ENCODE data around the gene CLCN4.

Gene CLCN4

DNA sequence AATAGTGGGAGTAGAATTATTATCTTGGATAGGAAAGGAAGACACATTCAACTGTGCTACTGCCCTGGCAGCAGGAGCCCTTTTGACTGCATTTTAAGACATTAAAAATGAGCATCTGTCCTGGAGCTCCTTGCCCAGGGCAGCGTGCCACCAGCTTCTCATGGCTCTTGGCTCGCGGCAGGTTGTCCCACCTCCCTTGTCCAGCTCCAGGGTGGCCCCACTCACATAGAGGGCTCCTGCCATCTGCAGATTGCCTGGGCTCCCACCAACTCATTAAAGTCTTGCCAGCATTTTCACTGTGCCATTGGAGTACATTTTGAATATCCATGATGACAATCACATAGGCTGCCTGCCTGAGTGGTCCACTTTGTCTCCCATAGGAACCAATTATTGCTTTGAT, 27.0 kb downstream of the CLCN4 start:
- TF ChIP-seq, protein P1, sequence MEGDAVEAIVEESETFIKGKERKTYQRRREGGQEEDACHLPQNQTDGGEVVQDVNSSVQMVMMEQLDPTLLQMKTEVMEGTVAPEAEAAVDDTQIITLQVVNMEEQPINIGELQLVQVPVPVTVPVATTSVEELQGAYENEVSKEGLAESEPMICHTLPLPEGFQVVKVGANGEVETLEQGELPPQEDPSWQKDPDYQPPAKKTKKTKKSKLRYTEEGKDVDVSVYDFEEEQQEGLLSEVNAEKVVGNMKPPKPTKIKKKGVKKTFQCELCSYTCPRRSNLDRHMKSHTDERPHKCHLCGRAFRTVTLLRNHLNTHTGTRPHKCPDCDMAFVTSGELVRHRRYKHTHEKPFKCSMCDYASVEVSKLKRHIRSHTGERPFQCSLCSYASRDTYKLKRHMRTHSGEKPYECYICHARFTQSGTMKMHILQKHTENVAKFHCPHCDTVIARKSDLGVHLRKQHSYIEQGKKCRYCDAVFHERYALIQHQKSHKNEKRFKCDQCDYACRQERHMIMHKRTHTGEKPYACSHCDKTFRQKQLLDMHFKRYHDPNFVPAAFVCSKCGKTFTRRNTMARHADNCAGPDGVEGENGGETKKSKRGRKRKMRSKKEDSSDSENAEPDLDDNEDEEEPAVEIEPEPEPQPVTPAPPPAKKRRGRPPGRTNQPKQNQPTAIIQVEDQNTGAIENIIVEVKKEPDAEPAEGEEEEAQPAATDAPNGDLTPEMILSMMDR (IDR thresholded peaks at IDR 0.05; ENCODE audit: extremely low read depth, missing control alignments), result no peak
- no peak for DNase-seq (ENCODE audit: low spot score)

DNA sequence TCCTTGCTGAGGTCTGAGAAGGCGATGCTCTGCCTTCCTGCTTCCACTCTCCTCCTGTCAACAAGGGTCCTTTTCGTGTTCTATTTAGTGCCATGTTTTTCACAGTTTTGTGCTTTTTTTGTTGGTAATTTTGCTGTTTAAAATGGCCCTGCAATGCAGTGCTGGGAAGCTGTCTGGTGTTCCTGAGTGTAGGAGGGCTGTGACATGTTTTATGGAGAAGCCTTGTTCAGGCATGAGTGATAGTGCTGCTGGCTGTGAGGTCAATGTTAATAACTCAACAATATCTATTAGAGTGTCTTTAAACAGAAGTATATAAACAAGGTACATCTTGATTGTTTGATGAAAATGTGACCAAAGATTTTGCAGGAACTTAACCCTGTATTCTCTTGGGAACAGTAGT, 27.6 kb downstream of the CLCN4 start:
- TF ChIP-seq, protein P1 (IDR thresholded peaks at IDR 0.05; ENCODE audit: extremely low read depth, missing control alignments), result no peak
- no peak for DNase-seq (ENCODE audit: low spot score)

DNA sequence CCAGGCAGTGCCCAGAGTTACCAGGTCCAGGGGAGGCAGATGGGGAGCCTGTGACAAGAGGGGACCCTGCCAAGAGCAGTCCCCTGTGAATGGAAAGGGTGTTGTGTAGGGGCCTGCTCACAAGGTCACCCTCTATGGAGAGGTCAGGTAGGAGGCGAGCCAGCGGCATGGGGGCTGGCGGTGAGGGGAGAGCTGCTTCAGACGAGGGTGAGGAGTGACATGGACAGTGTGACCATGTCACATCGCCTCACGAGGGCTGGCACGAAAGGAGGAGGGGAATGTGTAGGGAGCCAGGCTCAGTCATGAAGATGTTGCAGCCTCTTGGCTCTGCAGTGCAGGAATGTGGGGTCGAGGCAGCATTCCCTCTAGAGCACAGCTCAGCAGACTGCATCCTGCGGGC, 29.6 kb downstream of the CLCN4 start:
- TF ChIP-seq, protein P1 (IDR thresholded peaks at IDR 0.05; ENCODE audit: extremely low read depth, missing control alignments), result no peak
- no peak for DNase-seq (ENCODE audit: low spot score)

DNA sequence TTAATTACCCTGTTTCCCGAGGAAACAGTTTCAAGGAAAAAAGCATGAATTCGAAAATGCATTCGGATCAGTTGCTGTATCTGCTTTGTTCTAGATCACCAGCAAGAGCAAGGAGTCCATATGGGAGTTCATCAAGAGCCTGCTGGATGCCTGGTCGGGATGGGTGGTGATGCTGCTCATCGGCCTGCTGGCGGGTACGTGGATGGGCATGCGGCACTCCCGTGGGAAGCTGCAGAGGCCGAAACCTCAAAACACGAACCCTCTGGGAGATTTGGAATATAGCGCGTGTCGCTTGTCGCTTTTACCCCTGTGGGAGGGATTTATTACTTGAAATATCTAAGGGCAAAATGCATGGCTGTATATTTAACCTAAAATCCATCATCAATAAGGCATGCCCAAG, 30.6 kb downstream of the CLCN4 start:
- TF ChIP-seq, protein P1 (IDR thresholded peaks at IDR 0.05; ENCODE audit: extremely low read depth, missing control alignments), result no peak
- no peak for DNase-seq (ENCODE audit: low spot score)

DNA sequence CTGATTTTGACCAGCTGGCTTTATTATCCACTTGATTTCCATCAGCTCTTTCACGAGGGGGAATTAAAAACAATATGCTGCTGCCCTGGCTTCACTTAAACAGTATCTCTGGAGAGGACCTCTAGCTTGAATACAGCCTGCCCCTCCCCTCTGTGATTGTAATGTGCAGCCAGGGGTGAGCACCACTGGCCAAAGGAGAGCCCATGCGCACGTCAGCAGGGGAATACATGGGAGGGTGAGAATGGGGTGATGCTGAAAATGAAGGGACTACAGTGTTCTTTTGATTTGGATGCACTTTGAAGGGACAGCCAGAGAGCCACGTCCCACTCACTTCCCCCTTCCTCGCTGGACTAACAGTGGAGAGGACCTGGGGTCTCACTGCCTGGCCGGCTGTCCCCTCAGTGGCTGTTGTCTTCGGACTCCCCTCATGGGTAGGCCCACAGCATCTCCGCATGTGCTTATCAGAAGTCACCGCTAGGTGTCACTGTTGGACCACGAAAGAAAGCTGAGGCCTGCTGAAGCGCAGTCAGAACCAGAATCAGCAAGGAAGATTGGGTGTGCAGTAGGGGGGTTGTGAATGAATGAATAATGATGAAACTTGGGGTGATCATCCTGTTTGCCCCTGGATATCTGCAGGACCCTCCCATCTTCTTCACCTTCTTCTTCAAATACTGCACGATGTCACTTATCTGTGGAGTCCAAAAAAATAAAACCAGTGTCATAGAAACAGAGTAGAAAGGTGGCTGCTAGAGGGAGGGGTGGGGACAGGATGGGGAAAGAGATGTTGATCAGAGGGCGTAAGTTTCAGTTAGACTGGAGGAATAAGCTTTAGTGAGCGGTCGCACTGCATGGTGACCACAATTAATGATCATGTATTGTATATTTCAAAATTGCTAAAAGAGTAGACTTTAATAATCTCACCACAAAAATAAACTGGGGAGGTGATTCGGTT, 32.8 kb downstream of the CLCN4 start:
- DNase-seq (ENCODE audit: low spot score), result peak; percentile 37
- TF ChIP-seq, protein P1 (IDR thresholded peaks at IDR 0.05; ENCODE audit: extremely low read depth, missing control alignments), result peak; percentile 57

DNA sequence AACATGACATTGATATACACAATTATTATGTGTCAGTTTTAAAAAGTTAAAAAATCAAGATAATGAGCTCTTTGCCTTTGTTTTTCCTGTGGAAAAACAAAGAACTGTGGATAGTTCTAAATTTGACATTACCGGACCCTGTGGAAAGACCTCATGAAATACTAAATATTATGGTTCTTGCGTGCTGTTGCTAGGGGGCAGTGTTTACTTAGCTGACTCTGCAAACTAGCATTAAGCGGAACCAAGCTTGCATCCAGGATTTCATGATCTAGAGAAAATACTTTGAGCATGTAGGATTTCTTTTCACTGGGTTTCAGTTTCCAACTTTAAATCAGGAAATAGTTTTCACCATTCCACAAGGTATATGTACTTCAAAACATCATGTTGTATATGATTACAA, 33.6 kb downstream of the CLCN4 start:
- TF ChIP-seq, protein P1 (IDR thresholded peaks at IDR 0.05; ENCODE audit: extremely low read depth, missing control alignments), result no peak
- peak; percentile 18 for DNase-seq (ENCODE audit: low spot score)

DNA sequence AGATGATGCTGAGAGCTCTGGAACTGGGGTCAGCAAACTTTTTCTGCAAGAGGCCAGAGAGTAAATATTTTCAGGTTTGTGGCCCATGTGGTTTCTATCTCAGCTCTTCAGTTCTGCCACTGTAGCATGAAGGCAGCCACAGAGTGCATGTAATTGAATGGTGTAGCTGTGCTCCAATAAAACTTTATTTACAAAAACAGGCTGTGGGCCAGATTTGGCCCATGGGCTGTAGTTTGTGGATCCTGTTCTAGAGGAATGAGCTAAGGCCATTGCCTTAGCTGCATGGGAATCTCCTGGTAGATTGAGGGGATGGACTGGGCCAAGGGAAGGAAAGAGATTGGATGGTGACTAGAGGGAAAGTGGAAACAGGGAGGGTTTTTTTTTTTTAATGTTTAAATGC, 36.8 kb downstream of the CLCN4 start:
- no peak for DNase-seq (ENCODE audit: low spot score)
- TF ChIP-seq, protein P1 (IDR thresholded peaks at IDR 0.05; ENCODE audit: extremely low read depth, missing control alignments), result no peak
